ENCODE data around the gene UPK3B.
"Not testable (repeated sequence)": the region's sequence is repeated elsewhere in the genome, so short reads cannot be mapped to it uniquely, and the experiment has no call there.

The UPK3B gene

DNA sequence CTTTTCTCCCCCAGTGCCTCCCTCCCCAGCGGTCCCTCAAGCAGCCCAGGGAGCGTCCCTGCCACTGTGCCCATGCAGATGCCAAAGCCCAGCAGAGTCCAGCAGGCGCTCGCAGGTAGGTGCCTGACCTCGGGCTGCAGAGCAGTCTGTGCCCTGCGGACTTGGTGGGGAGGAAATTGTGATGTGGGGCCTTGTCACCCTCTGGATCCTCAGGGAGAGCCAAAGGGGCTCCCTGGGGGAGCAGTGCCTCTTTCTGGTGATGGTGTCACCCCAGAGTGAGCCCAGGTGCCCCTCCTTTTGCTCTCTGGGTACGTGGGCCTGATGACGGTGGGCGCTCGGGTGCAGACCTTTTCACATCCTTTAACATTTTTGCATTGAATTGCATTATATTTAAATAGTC lies 18.2 kb upstream of the UPK3B start:
- DNase-seq: not testable (repeated sequence)

DNA sequence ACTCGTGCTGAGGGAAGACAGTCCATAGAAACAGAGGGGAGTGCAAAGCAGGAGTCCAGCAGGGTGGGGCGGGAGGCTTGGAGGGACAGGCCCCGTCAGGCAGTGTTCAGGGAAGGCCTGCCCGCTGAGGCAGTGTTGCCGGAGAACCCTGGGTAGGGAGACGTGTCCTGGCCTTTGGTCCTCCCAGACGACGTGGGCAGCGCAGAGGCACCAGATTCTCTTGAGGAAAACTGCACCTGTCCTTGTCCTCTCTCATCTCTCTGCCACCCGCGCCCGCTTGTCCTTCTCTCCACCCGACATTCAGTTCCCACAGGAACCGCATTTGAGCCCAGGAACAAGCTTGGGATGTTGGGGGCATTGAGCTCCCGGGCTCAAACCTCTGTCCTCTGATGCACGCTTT lies 14.6 kb upstream of the UPK3B start:
- DNase-seq: not testable (repeated sequence)

DNA sequence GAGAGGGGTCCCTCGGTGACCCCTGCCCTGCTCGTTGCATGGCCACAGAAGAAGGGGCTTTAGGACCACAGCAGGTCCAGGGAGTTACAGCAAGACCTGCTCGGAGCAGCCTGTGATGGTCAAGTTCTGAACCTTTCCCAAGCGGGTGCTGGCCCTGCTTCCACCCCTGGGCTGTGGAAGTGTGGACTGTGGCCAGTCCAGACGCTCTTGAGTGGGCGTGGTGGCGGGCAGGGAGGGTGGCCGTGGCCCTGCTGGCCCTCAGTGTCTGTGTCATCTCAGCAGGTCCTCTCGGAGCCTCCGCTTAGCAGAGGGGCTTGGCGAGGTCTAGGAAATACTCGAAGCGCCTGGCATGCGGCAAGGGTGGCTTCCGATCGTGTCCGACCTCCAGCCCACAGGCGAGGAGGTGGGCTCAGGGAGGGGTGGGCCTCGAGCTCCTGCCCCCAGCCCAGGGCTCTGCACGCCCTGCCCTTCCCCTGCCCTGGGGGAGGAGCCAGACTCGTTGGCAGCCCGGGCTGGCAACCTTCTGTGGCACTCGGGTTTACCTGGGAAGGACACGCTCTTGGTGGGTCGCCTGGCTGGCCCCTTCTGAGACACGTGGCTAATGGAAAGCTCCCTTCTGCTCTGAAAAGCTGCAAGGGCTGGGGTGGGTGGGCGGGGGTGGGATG lies 12.3 kb upstream of the UPK3B start:
- not testable (repeated sequence) for DNase-seq

DNA sequence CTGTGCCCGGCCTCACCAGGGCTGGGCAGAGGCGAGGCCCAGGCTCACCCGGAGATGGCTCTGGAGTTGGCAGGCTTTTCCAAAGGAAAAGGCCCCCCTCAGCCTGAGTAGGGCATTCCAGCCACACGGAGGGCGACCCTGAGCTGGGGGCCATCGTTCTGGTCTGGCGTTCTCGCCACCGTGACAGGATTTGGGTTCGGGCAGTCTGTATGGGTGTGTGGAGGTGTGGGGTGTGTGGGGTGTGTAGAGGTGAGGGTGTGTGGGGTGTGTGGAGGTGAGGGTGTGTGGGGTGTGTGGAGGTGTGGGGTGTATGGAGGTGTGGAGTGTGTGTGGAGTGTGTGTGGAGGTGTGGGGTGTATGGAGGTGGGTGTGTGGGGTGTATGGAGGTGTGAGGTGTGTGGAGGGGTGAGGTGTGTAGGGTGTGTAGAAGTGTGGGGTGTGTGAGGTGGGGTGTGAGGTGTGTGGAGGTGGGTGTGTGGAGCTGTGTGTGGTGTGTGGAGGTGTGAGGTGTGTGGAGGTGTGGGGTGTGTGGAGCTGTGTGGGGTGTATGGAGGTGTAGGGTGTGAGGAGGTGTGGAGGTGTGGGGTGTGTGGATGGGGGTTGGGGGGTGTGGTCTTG lies 11.7 kb upstream of the UPK3B start:
- not testable (repeated sequence) for DNase-seq

DNA sequence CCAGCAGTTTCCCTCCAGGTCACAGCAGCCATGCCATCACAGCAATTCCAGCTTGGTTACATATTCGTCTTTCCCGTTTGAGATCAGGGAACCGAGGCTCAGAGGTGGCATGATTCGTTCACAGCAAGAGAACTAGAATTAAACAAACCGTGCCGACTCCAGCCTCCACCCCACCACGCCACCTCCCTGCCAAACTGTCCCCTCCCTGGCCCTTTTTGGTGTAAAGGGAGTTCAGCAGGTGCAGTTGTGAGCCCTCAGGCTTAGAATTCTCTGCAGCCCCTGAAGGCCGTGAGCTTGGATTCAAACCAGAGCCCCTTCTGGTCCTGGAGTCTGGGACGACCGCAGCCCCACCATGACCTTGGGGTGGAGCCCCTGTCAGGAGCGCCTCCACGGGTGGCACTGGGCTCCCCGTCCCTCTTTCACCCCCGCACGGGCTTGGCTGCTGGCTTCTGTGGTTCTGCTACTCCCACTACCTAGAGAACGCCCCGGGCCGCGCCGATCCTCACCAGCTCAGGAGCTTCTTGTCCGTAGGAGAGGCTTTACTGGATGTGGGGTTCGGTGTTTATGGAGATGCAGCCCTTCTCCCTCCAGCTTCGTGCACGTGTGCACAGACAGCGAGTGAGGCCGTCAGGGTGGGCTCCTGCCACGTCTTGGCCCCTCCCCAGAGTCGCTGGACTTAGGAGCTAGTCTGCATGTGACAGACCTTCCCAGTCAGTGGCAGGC lies 11.0 kb upstream of the UPK3B start:
- DNase-seq: not testable (repeated sequence)

DNA sequence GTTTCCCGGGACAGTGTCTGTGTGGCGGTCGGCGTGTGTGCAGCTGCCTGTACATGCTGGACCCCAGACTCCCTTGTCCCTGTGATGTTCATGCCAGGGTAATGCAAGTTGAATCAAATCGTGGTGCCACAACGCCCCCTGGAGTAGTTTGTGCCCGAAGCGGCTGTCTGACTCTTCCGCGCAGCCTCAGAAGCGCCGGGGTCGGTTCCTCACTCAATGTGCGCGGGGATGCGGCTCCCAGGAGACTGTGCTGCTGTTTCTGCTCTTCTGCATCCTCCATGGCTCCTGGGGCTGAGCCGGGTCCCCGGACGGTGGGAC lies 10.5 kb upstream of the UPK3B start:
- not testable (repeated sequence) for DNase-seq

DNA sequence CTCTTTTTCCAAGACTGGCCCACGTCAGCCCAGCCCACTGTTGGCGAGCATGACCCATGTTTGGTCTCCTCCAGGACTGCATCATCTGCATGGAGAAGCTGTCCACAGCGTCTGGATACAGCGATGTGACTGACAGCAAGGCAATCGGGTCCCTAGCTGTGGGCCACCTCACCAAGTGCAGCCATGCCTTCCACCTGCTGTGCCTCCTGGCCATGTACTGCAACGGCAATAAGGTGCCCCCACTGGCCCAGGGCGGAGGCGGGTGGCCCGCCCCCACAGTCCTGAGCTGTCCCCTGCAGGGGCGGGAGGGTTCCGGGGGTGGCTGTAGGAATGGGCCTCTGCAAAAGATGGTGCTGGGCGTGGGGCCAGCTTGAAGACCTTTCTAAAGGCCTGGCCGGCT lies 8.1 kb upstream of the UPK3B start:
- DNase-seq: not testable (repeated sequence)

DNA sequence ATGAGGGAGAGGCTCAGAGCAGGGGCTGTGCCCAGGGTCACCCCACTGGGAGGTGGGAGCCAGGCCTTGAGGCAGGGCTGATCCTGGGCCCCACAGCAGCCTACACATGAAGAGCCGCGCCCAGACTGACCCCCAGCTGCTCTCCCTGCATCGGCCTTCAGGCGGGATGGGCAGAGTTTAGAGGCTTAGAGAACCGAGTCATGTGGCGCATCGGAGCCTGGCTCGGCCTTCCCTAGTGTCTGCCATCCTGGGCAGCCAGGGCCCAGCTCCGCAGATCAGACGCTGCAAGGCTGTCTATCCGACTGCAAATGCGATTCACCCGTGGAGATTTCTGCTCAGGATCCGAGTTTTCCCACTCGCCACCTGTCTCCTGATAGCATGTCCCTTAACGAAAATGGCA lies 7.5 kb upstream of the UPK3B start:
- DNase-seq: not testable (repeated sequence)

DNA sequence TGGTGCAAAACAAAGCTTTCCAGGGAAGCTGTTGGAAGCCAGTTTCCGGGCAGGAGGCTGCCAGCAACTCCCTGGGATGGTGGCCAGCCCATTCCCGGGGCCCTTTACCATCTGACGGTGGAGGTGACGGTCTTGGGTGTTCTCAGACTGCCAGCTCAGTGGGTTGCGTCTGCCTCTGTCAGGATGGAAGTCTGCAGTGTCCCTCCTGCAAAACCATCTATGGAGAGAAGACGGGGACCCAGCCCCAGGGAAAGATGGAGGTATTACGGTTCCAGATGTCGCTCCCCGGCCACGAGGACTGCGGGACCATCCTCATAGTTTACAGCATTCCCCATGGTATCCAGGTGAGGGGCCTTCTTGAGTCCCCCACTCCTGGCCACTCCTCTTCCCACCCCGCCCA lies 7.1 kb upstream of the UPK3B start:
- DNase-seq: not testable (repeated sequence)

DNA sequence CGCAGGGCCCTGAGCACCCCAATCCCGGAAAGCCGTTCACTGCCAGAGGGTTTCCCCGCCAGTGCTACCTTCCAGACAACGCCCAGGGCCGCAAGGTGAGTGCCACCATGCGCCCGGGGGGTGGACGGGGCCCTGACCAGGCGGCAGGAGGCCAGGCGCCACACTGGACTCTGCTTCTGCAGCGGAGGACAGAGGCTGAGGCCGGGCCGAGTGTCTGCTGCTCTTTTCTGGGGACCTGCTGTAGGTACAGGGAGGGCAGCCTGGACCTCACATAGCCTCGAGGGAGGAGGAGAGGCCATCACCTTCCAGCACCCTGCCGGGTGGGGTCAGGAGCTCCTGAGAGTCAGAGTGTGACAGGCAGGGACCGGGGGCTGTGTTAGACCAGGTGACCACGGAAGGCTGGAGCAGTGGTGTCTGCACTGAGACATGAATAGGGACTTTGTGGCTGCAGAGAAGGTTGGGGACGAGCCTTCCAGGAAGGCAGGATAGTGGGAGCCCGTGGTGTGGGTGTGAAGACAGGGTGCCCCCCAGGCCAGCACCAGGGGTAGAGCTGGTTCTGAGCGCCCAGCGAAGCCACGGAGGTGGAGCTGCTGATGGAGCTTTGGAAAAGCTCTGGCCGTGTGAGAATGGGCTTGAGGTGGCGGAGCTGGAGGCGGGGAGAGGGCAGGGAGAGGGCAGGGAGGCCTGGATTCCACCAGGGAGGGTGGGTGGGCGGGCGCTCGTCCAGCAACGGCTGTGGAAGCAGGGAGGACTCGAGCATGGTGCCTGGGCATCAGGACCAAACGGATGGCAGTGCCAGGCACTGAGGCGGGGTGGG lies 5.8 kb upstream of the UPK3B start:
- DNase-seq: not testable (repeated sequence)

DNA sequence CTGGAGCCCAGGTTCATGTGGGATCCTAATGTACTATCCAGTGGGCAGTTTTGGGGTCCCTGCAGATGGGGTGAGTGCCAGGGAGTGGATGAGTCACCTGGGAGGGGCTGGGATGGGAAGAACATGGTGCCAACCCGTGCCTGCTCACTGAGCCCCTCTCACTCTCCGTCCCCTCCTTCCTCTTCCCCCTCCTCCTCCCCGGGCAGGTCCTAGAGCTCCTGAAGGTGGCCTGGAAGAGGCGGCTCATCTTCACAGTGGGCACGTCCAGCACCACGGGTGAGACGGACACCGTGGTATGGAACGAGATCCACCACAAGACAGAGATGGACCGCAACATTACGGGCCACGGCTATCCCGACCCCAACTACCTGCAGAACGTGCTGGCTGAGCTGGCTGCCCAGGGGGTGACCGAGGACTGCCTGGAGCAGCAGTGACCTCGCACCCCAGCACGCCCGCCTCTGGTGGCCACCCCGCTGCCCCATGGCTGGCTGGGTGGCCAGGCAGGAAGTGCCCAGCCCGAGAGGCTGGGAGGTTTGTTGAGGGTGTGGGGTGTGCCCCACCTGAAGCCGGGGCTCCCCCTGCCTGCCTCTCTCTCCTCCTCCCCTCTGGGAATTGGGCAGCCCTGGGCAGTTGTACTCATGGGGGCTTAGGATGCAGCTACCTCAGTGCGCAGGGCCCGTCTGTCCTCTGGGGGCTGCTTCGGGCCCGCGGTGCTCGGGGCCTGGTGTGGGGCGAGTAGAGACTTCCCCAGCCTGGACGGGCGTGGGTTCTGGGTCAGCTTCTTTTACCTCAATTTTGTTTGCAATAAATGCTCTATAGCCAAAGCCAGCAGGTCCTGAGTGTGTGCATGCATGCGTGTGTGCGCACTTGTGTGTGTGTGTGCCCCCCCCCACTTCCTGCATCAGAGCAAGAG lies 4.9 kb upstream of the UPK3B start:
- no peak for DNase-seq

DNA sequence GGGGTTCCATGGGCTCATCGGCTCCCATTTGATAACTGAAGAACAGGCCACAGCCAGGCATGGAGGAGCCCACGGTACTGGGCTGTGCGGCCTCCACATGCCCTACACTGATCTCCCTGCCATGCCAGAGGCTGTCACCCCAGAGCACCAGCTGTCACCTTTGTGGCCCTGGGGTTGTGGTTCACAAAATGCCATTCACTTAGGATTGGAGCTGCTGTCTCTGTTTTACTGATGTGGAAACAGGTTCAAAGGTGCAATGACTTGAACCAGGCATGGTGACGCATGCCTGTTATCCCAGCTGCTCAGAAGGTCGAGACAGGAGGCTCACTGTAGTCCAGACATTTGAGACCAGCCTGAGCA lies 4.3 kb upstream of the UPK3B start:
- DNase-seq: no peak

DNA sequence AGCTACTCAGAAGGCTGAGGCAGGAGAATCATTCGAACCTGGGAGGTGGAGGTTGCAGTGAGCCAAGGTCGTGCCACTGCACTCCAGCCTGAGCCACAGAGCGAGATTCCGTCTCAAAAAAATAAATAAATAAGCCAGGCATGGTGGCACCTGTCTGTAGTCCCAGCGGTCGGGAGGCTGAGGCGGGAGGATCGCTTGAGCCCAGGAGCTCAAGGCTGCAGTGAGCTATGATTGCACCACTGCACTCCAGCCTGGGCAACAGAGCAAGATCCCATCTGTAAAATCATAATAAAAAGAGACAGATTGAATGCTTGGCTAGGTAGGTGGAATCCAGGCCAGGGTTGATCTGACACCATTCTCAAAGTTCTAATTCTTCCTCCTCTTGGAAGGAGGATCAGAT lies 3.7 kb upstream of the UPK3B start:
- DNase-seq: not testable (repeated sequence)

DNA sequence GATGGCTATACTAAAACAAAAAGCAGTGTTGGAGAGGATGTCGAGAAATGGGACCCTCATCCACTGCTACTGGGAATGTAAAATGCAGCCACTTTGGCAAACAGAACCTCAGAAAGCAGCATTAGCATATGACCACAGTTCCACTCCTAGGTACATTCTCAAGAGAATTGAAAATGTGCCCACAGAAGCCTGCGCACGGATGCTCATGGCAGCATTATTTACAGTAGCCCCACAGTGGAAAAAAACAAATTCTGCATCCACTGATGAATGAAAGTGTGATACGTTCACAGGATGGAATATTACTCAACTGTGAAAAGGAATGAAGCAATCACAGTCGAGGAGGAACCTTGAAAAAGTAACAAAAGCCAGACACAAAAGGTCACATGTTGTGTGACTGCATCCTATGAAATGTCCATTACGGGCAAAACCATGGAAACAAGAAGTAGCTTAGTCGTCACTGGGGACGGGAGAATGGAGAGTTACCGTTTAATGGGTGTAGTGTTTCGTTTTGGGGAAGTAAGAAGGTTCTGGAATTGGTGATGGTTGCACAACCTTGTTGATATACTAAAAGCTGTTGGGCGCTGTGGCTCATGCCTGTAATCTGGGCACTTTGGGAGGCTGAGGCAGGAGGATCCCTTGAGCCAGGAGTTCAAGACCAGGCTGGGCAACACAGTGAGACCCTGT lies 2.5 kb upstream of the UPK3B start:
- peak; percentile 24 for DNase-seq

DNA sequence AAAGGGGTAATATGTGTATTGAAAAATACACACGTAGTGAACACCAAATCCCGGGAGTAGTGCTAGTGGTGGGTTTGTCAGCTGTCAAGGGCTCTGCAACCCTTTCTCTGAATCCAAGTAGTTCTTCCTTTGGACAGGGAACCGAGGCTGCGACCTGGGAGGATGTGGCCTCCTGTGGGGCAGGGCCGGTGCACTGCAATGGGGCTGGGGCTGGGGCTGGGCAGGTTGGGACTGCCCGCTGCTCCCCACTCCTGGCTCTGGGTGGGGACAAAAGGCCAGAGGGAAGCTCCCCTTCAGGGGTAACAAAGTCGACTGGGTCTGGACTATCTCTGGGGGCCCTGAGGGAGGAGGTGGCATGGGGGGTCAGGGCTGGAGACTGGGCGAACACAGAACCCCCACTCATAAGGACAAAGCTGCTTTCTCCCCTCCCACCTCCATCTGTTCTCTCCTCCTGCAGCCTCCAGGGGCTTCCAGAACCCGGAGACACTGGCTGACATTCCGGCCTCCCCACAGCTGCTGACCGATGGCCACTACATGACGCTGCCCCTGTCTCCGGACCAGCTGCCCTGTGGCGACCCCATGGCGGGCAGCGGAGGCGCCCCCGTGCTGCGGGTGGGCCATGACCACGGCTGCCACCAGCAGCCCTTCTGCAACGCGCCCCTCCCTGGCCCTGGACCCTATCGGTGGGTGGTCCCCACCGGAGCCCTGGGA lies 1.0 kb downstream of the UPK3B start:
- DNase-seq: not testable (repeated sequence)

DNA sequence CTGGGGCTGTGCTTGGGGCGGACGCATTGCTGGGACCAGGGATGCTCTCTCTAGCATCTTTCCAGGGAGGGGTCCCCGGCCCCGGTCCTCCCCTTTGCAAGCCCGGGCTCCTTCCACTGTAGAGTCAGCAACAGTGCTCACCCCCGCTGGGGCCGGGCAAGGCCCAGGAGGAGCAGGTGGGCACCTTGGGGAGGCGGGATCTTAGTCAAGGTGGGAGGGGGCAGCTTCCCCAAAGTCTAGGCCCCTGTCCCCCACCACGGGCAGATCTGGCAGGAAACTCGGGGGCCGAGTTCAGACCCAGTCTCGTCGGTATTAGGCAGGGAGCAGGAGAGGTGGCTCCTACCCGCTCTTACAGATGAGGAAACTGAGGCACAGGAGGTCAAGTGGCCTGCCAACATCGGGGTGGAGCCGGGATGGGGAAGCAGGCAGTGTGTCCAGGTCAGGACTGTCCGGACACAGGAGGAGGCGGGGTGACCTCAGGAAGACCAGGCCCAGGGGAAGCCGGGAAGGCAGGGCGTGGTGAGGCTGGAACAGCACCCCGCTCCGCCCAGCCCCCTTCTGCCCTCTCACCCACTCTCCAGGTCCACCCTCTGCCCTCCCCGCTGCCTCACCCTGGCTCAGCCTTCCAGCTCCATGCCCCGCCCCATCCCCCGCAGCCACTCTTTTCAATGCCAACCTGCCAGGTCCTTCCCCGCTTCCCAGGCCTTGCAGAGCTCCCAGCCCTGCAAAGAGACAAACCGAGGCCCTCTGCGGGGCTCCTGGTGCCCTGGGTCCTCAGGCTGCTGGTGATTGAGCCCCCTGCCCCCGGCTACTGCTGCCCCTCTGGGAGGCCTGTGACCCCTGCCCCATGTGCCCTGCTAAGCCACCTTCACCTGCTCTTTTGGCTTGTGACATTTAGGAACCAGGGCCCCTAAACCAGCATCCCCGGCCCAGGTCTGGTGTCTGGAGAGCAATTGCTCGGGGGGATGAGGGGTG lies 1.8 kb downstream of the UPK3B start:
- DNase-seq: not testable (repeated sequence)

DNA sequence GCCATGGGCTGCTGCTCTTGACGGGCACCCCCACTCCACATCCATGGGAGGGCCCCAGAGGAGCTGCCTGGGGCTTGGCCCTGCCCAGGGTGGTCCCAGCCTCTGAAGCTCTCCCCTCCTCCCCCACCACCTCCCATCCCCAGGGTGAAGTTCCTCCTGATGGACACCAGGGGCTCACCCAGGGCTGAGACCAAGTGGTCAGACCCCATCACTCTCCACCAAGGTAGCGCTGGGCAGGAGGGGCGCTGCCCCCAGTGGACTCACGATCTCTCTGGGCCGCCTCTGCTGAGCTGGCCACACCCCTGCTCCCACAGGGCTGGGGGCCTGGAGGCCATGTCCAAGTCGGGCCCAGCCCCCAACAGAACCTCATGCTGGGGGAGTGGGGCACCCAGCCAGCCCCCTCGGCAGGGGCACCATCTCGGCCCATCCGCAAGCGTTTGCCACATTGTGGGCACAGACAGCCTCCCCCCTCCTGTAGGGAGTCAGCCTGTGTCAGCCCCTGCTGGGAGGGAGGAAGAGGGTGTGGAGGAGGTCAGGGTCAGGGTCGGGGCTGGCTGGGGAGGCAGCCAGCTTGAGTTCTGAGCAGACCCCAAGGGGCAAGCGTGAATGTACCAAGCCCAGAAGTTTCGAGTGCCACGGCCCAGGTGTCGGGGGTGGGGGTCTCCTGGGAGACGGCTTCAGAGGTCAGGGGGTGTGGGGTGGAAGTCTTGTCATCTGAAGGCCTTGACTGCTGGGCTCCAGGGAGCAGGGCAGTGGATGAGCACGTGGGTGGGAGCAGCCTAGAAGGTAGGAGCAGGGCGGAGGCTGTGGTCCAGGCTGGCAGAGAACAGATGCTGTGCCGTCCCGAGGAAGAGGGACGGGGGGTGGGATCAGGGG lies 2.8 kb downstream of the UPK3B start:
- DNase-seq: no peak
